Right lobe of liver (tissue), 4 donors: ENCODE results near the gene PLCD1.

Experiments
- POLR2A ChIP-seq: fragments of 450-650 bp; IDR thresholded peaks from one replicate; pipeline ENCODE4 v1.6.1; 2017; ENCODE audit warnings: antibody characterized with exemption, mild to moderate bottlenecking
- TF ChIP-seq, protein P1 (sequence below), 4 donors: fragments of 200-600 bp in 3 of 4; fragments of 450-650 bp in 1 of 4; IDR thresholded peaks; one replicate each; pipeline versions ENCODE4 v1.5.1 to v1.8.0; 2016 to 2022; ENCODE audit warnings: antibody characterized with exemption in 4 of 4, mild to moderate bottlenecking in 2 of 4
- donor health status: DM: no; HTN: no; CAD: no.
- donor health status: DM: no; HTN: no; CAD: no.
- donor health status: DM: no; HTN: yes; CAD: no.

DNA sequence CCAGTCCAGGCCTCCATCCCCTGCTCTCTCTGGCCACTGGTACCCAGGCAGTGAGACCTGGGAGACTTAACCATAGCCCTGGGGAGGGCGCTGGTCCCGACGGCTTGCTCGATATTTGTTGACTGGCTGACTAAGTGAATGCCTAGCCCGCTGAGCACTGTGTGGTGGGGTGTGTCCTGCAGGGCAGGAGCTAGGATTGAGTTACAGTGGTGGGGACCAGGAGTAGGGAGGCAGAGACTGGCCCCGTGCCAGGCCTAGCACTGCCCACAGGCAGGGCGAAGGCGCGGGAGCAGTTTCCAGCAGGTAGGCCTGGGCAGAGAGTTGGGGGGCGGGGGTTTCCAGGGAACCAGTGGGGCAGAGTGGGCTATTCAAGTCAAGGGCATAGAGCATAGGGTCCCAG, 38.9 kb downstream of the PLCD1 start, which contains the start of gene VILL:
- TF ChIP-seq POLR2A = no peak
- TF ChIP-seq, protein P1, sequence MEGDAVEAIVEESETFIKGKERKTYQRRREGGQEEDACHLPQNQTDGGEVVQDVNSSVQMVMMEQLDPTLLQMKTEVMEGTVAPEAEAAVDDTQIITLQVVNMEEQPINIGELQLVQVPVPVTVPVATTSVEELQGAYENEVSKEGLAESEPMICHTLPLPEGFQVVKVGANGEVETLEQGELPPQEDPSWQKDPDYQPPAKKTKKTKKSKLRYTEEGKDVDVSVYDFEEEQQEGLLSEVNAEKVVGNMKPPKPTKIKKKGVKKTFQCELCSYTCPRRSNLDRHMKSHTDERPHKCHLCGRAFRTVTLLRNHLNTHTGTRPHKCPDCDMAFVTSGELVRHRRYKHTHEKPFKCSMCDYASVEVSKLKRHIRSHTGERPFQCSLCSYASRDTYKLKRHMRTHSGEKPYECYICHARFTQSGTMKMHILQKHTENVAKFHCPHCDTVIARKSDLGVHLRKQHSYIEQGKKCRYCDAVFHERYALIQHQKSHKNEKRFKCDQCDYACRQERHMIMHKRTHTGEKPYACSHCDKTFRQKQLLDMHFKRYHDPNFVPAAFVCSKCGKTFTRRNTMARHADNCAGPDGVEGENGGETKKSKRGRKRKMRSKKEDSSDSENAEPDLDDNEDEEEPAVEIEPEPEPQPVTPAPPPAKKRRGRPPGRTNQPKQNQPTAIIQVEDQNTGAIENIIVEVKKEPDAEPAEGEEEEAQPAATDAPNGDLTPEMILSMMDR (IDR thresholded peaks at IDR 0.05) = no peak
